ENCODE measurements around the gene CYP3A7.
"Not testable (repeated sequence)": the region's sequence is repeated elsewhere in the genome, so short reads cannot be mapped to it uniquely, and the experiment has no call there.

The CYP3A7 gene

DNA sequence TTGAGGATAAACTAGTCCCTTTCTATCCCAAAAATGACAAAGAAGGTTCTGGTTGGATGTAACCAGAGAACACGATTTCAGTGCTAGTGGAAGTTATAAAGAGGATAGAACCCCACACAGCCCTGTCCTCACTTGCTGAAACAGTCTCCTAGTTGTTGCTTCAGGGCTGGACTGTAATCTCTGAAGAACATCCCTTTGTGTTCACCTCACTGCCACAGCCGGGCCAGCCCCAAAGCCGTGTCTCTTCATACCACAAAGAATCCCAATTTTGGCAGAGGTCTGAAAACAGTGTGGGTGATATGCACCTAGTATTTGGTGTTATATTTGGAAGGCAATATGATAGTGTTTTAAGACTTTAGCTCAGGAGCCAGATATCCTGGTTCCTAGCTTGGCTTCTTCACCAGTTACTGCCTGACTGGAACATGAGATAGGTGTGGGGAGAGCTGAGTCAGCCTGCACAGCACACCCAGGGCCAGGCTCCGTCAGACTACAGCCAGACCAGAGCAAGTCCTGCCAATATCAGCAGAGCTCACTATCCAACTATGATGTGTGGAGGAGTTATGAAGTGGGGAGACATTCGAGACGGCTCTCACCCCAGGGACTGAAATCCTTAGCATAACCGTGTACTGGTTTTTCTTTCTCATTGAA is 27.8 kb upstream of the CYP3A7 start:
- TF ChIP-seq FOXA1 (IDR thresholded peaks at IDR 0.05) = no peak
- TF ChIP-seq SUZ12 (IDR thresholded peaks at IDR 0.05) = no peak
- TF ChIP-seq BHLHE40 (IDR thresholded peaks at IDR 0.05; ENCODE audit: borderline replicate concordance) = no peak
- no peak for TF ChIP-seq NFRKB (IDR thresholded peaks at IDR 0.05)
- TF ChIP-seq TARDBP (IDR thresholded peaks at IDR 0.05) = no peak
- TF ChIP-seq FOXK2 (IDR thresholded peaks at IDR 0.05) = no peak
- TF ChIP-seq PKNOX1 (IDR thresholded peaks at IDR 0.05) = no peak
- TF ChIP-seq LEF1 (IDR thresholded peaks at IDR 0.05; ENCODE audit: borderline replicate concordance) = no peak
- no peak for DNase-seq (ENCODE audit: extremely low spot score)
- POLR2A ChIA-PET = no interaction called here
- CTCF ChIA-PET = no interaction called here

GRCh38 chr7:99755085-99755484 is 20.1 kb upstream of the CYP3A7 start:
- ChIA-PET CTCF (interaction anchor here (0.6 kb wide), 1 partner anchor 30 kb away, joined by 4 read pairs; no protein-coding TSS in a partner anchor), POLR2A (no interaction called here)
- no peak for TF ChIP-seq FOXM1 (IDR thresholded peaks at IDR 0.05; ENCODE audit: borderline replicate concordance)
- TF ChIP-seq BHLHE40 (IDR thresholded peaks at IDR 0.05; ENCODE audit: borderline replicate concordance) = no peak
- DNase-seq (ENCODE audit: extremely low spot score) = no peak

DNA sequence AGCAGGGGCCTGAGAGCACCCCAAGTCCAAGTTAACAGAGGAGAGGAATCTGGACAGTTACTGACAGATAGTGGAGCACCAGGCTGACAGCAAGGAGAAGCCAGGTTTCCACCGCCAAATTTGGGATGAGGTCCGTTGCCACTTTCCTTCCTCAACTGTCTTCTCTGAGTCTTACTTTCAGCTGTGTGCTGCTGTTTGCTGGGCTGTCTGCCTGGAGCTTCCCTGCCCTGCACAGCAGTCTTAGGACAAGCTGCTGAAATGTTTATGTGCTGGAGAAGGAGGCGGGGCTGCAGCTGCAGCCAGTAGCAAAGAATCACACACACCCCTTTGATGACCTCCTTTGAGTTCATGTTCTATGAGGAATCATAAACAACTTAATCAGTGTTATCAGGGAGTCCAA is 17.4 kb upstream of the CYP3A7 start:
- ChIA-PET CTCF (no interaction called here), POLR2A (no interaction called here)
- no peak for TF ChIP-seq PKNOX1 (IDR thresholded peaks at IDR 0.05)
- no peak for DNase-seq (ENCODE audit: extremely low spot score)

DNA sequence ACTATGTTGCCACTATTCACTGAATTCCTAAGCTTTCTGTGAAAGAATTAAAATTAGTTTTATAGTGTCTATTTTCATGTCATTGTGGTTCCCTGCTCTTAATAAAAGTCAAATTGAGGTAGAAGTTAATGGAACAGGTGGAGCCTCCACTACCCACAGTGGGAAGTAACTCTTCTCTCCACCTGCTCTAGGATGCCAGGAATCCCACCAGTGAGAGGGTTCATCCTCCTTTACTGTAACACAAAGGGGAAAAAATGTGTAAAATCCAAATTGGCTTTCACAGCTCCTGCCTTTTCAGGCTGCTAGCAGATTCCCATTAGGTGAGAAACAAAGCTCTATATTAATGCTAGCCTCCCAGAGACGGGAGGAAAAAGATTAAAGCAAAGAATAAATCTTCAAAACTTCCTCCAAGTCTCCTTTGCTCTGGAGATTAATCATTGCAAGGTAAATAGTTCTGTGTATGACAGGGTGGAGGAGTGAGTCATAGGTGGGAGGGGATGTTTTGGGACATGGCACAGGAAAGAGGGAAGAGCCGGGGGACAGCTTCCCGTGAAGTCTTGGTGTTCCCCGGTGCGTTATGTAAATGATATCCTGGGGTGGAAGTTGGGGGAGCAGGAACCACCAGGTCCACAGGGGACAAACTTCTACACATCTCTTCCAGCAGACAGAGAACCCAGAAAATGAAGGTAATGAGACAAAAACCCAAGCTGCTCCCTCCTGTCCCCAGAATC is 16.5 kb upstream of the CYP3A7 start:
- CTCF ChIA-PET; POLR2A ChIA-PET; DNase-seq (ENCODE audit: extremely low spot score): not testable (repeated sequence)

GRCh38 chr7:99748846-99749579 is 14.0 kb upstream of the CYP3A7 start:
- DNase-seq (ENCODE audit: extremely low spot score) = no peak
- no peak for TF ChIP-seq NFRKB (IDR thresholded peaks at IDR 0.05)
- TF ChIP-seq L3MBTL2 (conservative IDR thresholded peaks at IDR 0.05) = no peak
- no peak for TF ChIP-seq BHLHE40 (IDR thresholded peaks at IDR 0.05; ENCODE audit: borderline replicate concordance)
- no peak for TF ChIP-seq ZNF384 (IDR thresholded peaks at IDR 0.05)
- no peak for TF ChIP-seq ARNT (IDR thresholded peaks at IDR 0.05)
- TF ChIP-seq CTBP1 (IDR thresholded peaks at IDR 0.05; ENCODE audit: borderline replicate concordance) = no peak
- TF ChIP-seq LEF1 (IDR thresholded peaks at IDR 0.05; ENCODE audit: borderline replicate concordance) = no peak
- no peak for TF ChIP-seq TARDBP (IDR thresholded peaks at IDR 0.05)
- no peak for TF ChIP-seq FOXK2 (IDR thresholded peaks at IDR 0.05)
- TF ChIP-seq FOXM1 (IDR thresholded peaks at IDR 0.05; ENCODE audit: borderline replicate concordance) = no peak
- TF ChIP-seq ELF4 (IDR thresholded peaks at IDR 0.05) = no peak
- TF ChIP-seq FOXA1 (IDR thresholded peaks at IDR 0.05) = no peak
- TF ChIP-seq SUZ12 (IDR thresholded peaks at IDR 0.05) = no peak
- TF ChIP-seq HDGF (IDR thresholded peaks at IDR 0.05; ENCODE audit: borderline replicate concordance) = no peak
- POLR2A ChIA-PET = no interaction called here
- CTCF ChIA-PET = no interaction called here

DNA sequence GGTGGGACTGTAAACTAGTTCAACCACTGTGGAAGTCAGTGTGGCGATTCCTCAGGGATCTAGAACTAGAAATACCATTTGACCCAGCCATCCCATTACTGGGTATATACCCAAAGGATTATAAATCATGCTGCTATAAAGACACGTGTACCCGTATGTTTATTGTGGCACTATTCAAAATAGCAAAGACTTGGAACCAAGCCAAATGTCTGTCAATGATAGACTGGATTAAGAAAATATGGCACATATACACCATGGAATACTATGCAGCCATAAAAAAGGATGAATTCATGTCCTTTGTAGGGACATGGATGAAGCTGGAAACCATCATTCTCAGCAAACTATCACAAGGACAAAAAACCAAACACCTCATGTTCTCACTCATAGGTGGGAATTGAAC is 11.9 kb upstream of the CYP3A7 start:
- POLR2A ChIA-PET; CTCF ChIA-PET; DNase-seq (ENCODE audit: extremely low spot score): not testable (repeated sequence)

DNA sequence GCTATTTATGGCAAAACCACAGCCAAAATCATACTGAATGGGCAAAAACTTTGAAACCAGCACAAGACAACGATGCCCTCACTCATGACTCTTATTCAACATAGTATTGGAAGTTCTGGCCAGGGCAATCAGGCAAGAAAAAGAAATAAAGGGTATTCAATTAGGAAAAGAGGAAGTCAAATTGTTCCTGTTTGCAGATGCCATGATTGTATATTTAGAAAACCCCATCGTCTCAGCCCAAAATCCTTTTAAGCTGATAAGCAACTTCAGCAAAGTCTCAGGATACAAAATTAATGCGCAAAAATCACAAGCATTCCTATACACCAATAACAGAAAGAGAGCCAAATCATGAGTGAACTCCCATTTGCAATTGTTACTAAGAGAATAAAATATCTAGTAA is 10.4 kb upstream of the CYP3A7 start:
- DNase-seq (ENCODE audit: extremely low spot score); CTCF ChIA-PET; POLR2A ChIA-PET: not testable (repeated sequence)

DNA sequence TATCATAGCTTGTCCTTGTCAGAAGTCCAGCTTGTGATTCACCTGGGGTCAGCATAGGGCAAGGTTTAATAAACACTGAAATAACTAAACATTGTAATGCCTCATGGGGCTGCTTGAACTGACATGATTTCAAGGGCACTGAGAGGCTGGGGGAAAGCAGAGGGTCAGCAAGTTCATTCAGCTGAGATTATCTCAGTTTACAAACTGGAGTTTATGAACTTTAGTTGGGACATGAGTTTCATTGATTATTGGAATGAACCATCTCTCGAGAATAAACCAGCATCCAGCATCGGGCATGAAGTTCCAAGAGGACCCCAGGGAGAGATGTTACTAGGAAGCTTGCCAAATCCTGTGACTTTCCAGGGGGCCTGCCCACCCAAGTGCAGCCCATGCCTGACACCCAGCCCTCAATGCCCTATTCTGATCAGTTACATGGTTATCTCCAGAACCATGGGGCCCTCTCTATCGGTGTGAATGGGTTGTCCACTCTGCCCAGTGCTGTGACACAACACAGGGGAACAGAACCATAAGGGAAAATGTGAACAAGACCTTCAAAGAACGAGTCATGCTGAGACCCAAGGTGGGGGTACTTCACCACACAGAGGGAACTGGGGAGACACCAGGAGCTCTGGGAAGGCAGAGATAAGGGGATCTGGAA is 7.9 kb upstream of the CYP3A7 start:
- CTCF ChIA-PET = no interaction called here
- POLR2A ChIA-PET = no interaction called here
- TF ChIP-seq BHLHE40 (IDR thresholded peaks at IDR 0.05; ENCODE audit: borderline replicate concordance) (no peak), LEF1 (IDR thresholded peaks at IDR 0.05; ENCODE audit: borderline replicate concordance) (no peak), PKNOX1 (IDR thresholded peaks at IDR 0.05) (no peak), SUZ12 (IDR thresholded peaks at IDR 0.05) (no peak), ELF4 (IDR thresholded peaks at IDR 0.05) (no peak), FOXA1 (IDR thresholded peaks at IDR 0.05) (no peak), L3MBTL2 (conservative IDR thresholded peaks at IDR 0.05) (no peak), FOXK2 (IDR thresholded peaks at IDR 0.05) (no peak), ZNF384 (IDR thresholded peaks at IDR 0.05) (no peak), TARDBP (IDR thresholded peaks at IDR 0.05) (no peak), FOXM1 (IDR thresholded peaks at IDR 0.05; ENCODE audit: borderline replicate concordance) (no peak), NFRKB (IDR thresholded peaks at IDR 0.05) (no peak), SP1 (IDR thresholded peaks at IDR 0.05) (no peak), ARNT (IDR thresholded peaks at IDR 0.05) (no peak), CTBP1 (IDR thresholded peaks at IDR 0.05; ENCODE audit: borderline replicate concordance) (no peak), HDGF (IDR thresholded peaks at IDR 0.05; ENCODE audit: borderline replicate concordance) (no peak)
- DNase-seq (ENCODE audit: extremely low spot score) = no peak

Data from HEK293T (cell line).